SK-N-SH treated with all-trans-retinoic acid at 6 μM for 48 hours (cell line): Measurements from ENCODE around the gene ZNF791.
"Not testable (repeated sequence)": the region's sequence is repeated elsewhere in the genome, so short reads cannot be mapped to it uniquely, and the experiment has no call there.

Experiments used
- ATAC-seq: fragments of 200-7000 bp; cut with Tn5 transposase; 3 replicates; pipeline ENCODE4 v1.9.1; 2020; ENCODE audit warnings: mild to moderate bottlenecking, moderate library complexity
- ARNTL ChIP-seq: fragments of 450-650 bp; formaldehyde crosslinking; IDR thresholded peaks from 2 replicates; pipeline ENCODE4 v1.5.0; 2020; ENCODE audit warnings: low read depth, mild to moderate bottlenecking, moderate library complexity, borderline replicate concordance
- BACH2 ChIP-seq: fragments of 250-450 bp; sonication (Bioruptor Pico); IDR thresholded peaks from 2 replicates; pipeline ENCODE4 v1.9.0; 2021; ENCODE audit warnings: mild to moderate bottlenecking, borderline replicate concordance
- CSDC2 ChIP-seq: fragments of 250-450 bp; sonication (Bioruptor Pico); IDR thresholded peaks from 2 replicates; pipeline ENCODE4 v1.5.0; 2020; ENCODE audit warnings: mild to moderate bottlenecking, moderate library complexity
- ESRRG ChIP-seq: fragments of 250-450 bp; sonication (Bioruptor Pico); IDR thresholded peaks from 2 replicates; pipeline ENCODE4 v1.6.1; 2021; ENCODE audit warnings: mild to moderate bottlenecking
- GLIS3 ChIP-seq: fragments of 250-450 bp; sonication (Bioruptor Pico); IDR thresholded peaks from 2 replicates; pipeline ENCODE4 v1.5.0; 2020; ENCODE audit warnings: mild to moderate bottlenecking, moderate library complexity
- ISL1 ChIP-seq: fragments of 250-450 bp; sonication (Bioruptor Pico); IDR thresholded peaks from 2 replicates; pipeline ENCODE4 v2.1.2; 2022; ENCODE audit warnings: mild to moderate bottlenecking, moderate library complexity
- OSR1 ChIP-seq: fragments of 250-450 bp; sonication (Bioruptor Pico); IDR thresholded peaks from 2 replicates; pipeline ENCODE4 v1.8.0; 2022; ENCODE audit warnings: moderate library complexity, mild to moderate bottlenecking, inconsistent platforms
- PPARA ChIP-seq: fragments of 250-450 bp; sonication (Bioruptor Pico); IDR thresholded peaks from 2 replicates; pipeline ENCODE4 v1.5.0; 2020; ENCODE audit warnings: mild to moderate bottlenecking, borderline replicate concordance
- RARB ChIP-seq: fragments of 250-450 bp; sonication (Bioruptor Pico); IDR thresholded peaks from 2 replicates; pipeline ENCODE4 v1.8.0; 2021; ENCODE audit warnings: mild to moderate bottlenecking, moderate library complexity
- SNAI2 ChIP-seq: fragments of 250-450 bp; sonication (Bioruptor Pico); IDR thresholded peaks from 2 replicates; pipeline ENCODE4 v1.5.0; 2020; ENCODE audit warnings: mild to moderate bottlenecking, moderate library complexity
- TOX ChIP-seq: fragments of 250-450 bp; sonication (Bioruptor Pico); IDR thresholded peaks from 2 replicates; pipeline ENCODE4 v1.8.0; 2021; ENCODE audit warnings: mild to moderate bottlenecking, moderate library complexity, borderline replicate concordance
- ZC3H10 ChIP-seq: fragments of 250-450 bp; sonication (Bioruptor Pico); IDR thresholded peaks from 2 replicates; pipeline ENCODE4 v1.5.1; 2021; ENCODE audit warnings: mild to moderate bottlenecking, moderate library complexity
- ZFP3 ChIP-seq: fragments of 250-450 bp; sonication (Bioruptor Pico); IDR thresholded peaks from 2 replicates; pipeline ENCODE4 v1.5.0; 2020; ENCODE audit warnings: mild to moderate bottlenecking, moderate library complexity
- ZFP30 ChIP-seq: fragments of 450-650 bp; formaldehyde crosslinking; IDR thresholded peaks from 2 replicates; pipeline ENCODE4 v1.5.0; 2022; ENCODE audit warnings: mild to moderate bottlenecking, moderate library complexity
- ZNF565 ChIP-seq: fragments of 450-650 bp; formaldehyde crosslinking; conservative IDR thresholded peaks from 2 replicates; pipeline ENCODE4 v1.5.0; 2020; ENCODE audit warnings: low read depth, mild to moderate bottlenecking, moderate library complexity
- ZNF70 ChIP-seq: fragments of 450-650 bp; formaldehyde crosslinking; IDR thresholded peaks from 2 replicates; pipeline ENCODE4 v1.5.0; 2020; ENCODE audit warnings: mild to moderate bottlenecking, moderate library complexity
- ZNF8 ChIP-seq: fragments of 450-650 bp; formaldehyde crosslinking; IDR thresholded peaks from 2 replicates; pipeline ENCODE4 v1.5.0; 2020; ENCODE audit warnings: mild to moderate bottlenecking, moderate library complexity
- TF ChIP-seq, protein P1 (sequence below): fragments of 250-450 bp; sonication (Bioruptor Pico); IDR thresholded peaks from 2 replicates; pipeline ENCODE4 v1.8.0; 2021; ENCODE audit warnings: low read depth, mild to moderate bottlenecking, moderate library complexity, borderline replicate concordance
- TF ChIP-seq, protein P2 (sequence below): fragments of 250-450 bp; sonication (Bioruptor Pico); IDR thresholded peaks from 2 replicates; pipeline ENCODE4 v1.5.0; 2020; ENCODE audit warnings: mild to moderate bottlenecking, moderate library complexity
- TF ChIP-seq, protein P3 (sequence below): fragments of 250-450 bp; sonication (Bioruptor Pico); IDR thresholded peaks from 2 replicates; pipeline ENCODE4 v1.8.0; 2020; ENCODE audit warnings: mild to moderate bottlenecking, moderate library complexity, borderline replicate concordance
- TF ChIP-seq, protein P4 (sequence below): fragments of 250-450 bp; sonication (Bioruptor Pico); IDR thresholded peaks from 2 replicates; pipeline ENCODE4 v1.5.1; 2021; ENCODE audit warnings: mild to moderate bottlenecking, moderate library complexity

ZNF791 gene

DNA sequence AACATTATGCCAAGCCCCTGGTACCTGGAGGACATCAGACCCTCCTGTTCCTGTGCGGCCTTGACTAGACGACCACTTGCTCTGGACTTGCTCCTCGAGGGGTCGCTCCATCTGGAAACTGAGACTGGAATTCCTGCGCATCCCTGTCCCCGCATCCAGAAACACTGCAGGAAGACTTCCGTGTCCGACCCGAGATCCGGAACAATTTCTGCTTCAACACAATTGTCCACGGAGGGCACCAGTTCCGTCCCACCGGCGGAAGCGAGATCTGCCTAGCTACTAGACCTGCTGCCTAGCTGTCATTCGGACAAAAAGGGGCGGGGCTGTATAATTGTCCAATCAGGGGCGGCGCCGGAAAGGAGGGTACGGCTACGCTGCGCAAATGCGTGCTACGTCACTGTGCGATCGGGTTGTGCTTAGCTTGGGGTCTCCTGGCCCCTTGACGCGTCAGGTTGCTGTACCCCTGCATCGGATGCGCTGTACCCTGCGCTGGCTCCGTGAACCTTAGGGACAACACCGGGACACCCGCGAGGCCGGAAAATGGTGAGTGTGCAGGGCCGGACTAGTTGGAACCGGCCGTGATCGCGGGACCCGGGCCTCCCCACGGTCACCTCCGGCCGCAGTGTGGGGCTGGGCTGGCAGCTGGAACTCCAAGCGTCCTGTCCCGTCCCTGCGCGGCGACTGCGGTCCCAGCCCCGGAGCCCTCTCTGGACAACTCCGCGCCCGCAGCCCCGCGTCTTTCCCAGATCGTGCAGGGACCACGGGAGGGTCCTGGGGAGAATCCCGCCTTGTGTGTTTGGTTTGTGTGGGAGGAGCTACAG lies at the start of gene ZNF791, which contains the start of gene ZNF490:
TSS of gene ZNF791 (plus strand) at position 381 of the 821 bp plus-strand sequence. CDS start at position 541, 160 bp downstream.
TSS of gene ZNF490 (minus strand) at position 274 of the 821 bp plus-strand sequence. CDS start at position 141, 133 bp downstream.
- no peak for TF ChIP-seq ISL1 (CRISPR knock-in tag)
- TF ChIP-seq GLIS3 (CRISPR knock-in tag) = no peak
- TF ChIP-seq ARNTL (CRISPR knock-in tag) = no peak
- TF ChIP-seq SNAI2 = no peak
- TF ChIP-seq TOX (CRISPR knock-in tag) = no peak
- no peak for TF ChIP-seq ZFP30 (CRISPR knock-in tag)
- TF ChIP-seq ZFP3 = no peak
- no peak for TF ChIP-seq PPARA (CRISPR knock-in tag)
- TF ChIP-seq ZNF8 (CRISPR knock-in tag) = no peak
- no peak for TF ChIP-seq OSR1
- peak; percentile 98 for ATAC-seq

DNA sequence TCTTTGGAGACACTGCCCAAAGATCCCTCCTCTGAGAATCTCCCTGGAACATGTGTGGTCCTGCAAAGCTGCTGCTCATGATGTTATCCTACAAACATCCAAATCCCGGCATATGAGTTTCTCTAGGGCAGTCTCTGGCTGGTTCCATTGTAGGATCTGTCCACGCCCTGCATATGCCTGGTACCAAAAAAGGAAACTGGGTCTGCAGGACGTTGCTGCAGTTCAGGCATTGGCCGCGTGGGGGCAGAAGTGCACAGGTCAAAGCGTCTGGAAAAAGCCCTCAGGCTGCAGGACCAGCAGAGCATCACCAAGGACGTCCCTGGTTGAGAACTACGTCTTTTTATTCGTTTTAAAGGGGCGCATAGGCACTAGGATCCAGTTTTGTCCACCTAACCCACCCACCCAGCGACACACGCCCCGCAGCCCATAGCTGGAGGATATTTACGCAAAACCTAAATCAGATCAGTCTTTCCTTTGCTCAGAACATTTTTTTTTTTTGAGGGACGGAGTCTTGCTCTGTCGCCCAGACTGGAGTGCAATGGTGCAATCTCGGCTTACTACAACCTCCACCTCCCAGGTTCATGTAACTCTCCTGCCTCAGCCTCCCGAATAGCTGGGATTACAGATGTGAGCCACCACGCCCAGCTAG lies 46.6 kb upstream of the ZNF791 start:
- TF ChIP-seq ZNF8 (CRISPR knock-in tag) = no peak
- no peak for TF ChIP-seq TOX (CRISPR knock-in tag)
- TF ChIP-seq ZFP30 (CRISPR knock-in tag) = no peak
- TF ChIP-seq ZC3H10 = no peak
- TF ChIP-seq, protein P1, sequence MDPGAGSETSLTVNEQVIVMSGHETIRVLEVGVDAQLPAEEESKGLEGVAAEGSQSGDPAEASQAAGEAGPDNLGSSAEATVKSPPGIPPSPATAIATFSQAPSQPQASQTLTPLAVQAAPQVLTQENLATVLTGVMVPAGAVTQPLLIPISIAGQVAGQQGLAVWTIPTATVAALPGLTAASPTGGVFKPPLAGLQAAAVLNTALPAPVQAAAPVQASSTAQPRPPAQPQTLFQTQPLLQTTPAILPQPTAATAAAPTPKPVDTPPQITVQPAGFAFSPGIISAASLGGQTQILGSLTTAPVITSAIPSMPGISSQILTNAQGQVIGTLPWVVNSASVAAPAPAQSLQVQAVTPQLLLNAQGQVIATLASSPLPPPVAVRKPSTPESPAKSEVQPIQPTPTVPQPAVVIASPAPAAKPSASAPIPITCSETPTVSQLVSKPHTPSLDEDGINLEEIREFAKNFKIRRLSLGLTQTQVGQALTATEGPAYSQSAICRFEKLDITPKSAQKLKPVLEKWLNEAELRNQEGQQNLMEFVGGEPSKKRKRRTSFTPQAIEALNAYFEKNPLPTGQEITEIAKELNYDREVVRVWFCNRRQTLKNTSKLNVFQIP (CRISPR knock-in tag) = no peak
- no peak for TF ChIP-seq SNAI2
- TF ChIP-seq ISL1 (CRISPR knock-in tag) = no peak
- no peak for TF ChIP-seq ZNF565 (CRISPR knock-in tag)
- TF ChIP-seq BACH2 (CRISPR knock-in tag) = no peak
- no peak for TF ChIP-seq ARNTL (CRISPR knock-in tag)
- no peak for TF ChIP-seq ZFP3
- no peak for TF ChIP-seq ESRRG (CRISPR knock-in tag)
- no peak for TF ChIP-seq ZNF70
- TF ChIP-seq, protein P2, sequence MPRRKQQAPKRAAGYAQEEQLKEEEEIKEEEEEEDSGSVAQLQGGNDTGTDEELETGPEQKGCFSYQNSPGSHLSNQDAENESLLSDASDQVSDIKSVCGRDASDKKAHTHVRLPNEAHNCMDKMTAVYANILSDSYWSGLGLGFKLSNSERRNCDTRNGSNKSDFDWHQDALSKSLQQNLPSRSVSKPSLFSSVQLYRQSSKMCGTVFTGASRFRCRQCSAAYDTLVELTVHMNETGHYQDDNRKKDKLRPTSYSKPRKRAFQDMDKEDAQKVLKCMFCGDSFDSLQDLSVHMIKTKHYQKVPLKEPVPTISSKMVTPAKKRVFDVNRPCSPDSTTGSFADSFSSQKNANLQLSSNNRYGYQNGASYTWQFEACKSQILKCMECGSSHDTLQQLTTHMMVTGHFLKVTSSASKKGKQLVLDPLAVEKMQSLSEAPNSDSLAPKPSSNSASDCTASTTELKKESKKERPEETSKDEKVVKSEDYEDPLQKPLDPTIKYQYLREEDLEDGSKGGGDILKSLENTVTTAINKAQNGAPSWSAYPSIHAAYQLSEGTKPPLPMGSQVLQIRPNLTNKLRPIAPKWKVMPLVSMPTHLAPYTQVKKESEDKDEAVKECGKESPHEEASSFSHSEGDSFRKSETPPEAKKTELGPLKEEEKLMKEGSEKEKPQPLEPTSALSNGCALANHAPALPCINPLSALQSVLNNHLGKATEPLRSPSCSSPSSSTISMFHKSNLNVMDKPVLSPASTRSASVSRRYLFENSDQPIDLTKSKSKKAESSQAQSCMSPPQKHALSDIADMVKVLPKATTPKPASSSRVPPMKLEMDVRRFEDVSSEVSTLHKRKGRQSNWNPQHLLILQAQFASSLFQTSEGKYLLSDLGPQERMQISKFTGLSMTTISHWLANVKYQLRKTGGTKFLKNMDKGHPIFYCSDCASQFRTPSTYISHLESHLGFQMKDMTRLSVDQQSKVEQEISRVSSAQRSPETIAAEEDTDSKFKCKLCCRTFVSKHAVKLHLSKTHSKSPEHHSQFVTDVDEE (CRISPR knock-in tag) = no peak
- TF ChIP-seq OSR1 = no peak
- no peak for TF ChIP-seq CSDC2 (CRISPR knock-in tag)
- TF ChIP-seq, protein P3, sequence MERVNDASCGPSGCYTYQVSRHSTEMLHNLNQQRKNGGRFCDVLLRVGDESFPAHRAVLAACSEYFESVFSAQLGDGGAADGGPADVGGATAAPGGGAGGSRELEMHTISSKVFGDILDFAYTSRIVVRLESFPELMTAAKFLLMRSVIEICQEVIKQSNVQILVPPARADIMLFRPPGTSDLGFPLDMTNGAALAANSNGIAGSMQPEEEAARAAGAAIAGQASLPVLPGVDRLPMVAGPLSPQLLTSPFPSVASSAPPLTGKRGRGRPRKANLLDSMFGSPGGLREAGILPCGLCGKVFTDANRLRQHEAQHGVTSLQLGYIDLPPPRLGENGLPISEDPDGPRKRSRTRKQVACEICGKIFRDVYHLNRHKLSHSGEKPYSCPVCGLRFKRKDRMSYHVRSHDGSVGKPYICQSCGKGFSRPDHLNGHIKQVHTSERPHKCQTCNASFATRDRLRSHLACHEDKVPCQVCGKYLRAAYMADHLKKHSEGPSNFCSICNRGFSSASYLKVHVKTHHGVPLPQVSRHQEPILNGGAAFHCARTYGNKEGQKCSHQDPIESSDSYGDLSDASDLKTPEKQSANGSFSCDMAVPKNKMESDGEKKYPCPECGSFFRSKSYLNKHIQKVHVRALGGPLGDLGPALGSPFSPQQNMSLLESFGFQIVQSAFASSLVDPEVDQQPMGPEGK = no peak
- TF ChIP-seq, protein P4, sequence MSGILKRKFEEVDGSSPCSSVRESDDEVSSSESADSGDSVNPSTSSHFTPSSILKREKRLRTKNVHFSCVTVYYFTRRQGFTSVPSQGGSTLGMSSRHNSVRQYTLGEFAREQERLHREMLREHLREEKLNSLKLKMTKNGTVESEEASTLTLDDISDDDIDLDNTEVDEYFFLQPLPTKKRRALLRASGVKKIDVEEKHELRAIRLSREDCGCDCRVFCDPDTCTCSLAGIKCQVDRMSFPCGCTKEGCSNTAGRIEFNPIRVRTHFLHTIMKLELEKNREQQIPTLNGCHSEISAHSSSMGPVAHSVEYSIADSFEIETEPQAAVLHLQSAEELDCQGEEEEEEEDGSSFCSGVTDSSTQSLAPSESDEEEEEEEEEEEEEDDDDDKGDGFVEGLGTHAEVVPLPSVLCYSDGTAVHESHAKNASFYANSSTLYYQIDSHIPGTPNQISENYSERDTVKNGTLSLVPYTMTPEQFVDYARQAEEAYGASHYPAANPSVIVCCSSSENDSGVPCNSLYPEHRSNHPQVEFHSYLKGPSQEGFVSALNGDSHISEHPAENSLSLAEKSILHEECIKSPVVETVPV (CRISPR knock-in tag) = no peak
- no peak for TF ChIP-seq RARB
- peak; percentile 98 for ATAC-seq

DNA sequence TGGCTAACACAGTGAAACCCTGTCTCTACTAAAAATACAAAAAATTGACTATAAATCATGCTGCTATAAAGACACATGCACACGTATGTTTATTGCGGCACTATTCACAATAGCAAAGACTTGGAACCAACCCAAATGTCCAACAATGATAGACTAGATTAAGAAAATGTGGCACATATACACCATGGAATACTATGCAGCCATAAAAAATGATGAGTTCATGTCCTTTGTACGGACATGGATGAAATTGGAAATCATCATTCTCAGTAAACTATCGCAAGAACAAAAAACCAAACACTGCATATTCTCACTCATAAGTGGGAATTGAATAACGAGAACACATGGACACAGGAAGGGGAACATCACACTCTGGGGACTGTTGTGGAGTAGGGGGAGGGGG lies 44.3 kb upstream of the ZNF791 start:
- not testable (repeated sequence) for ATAC-seq
